ENCODE results near the gene RPLP1. TPM values are rescaled to one million over a fixed set of nuclear protein-coding genes. Genes with fewer than 3 reads are reported as not detected.

RPLP1 gene
- total and polyA plus RNA-seq, 11 donors: 487 to 1,852 (median 1,259) TPM

DNA sequence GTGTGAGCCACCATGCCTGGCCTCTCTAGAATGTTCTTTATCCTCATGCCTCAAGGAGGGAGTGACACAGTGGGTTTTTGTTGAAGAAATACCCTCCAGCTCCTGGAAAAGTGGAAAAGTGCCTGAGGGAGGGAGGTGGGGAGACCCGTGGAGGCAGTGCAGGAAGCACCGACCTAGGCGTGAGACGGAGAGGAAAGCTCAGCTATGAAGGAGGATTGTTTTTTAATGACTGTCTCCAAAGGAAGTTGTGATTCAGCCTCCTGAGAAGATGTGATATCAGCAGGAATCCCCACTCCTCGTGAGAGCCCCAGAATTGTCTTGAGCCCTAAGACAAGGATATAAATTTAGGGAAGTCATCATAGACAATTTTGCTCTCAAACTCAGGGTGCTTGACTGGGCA lies 21.7 kb downstream of the RPLP1 start:
- H3K27ac ChIP-seq: no peak overlapping the region
- H3K4me3 ChIP-seq: no peak overlapping the region
- DNase-seq (no peak), ATAC-seq (no peak)
- no peak for TF ChIP-seq POLR2A (IDR thresholded peaks at IDR 0.05)
- TF ChIP-seq CTCF (IDR thresholded peaks at IDR 0.05): no peak
- no peaks in the 10 kb centered on the region for H3K27me3 ChIP-seq
- intact Hi-C loops (cut with DNase I): loop anchor here in 6 of 10 donors (10.0 kb wide), 4 partner anchors 251 to 1341 kb away; partner anchors contain the start of gene TLE3 (in 4 of the 6)
- H3K36me3 ChIP-seq: no peaks in the 10 kb centered on the region
- WGBS, 4 donors: 44 to 63% (median 57%) methylated on average over 5 of the region's 5 CpGs
- peaks cover 0 to under 1% (median 0%) of the 10 kb centered on the region in 12 donors for H3K4me1 ChIP-seq
- H3K9me3 ChIP-seq: no peaks in the 10 kb centered on the region

DNA sequence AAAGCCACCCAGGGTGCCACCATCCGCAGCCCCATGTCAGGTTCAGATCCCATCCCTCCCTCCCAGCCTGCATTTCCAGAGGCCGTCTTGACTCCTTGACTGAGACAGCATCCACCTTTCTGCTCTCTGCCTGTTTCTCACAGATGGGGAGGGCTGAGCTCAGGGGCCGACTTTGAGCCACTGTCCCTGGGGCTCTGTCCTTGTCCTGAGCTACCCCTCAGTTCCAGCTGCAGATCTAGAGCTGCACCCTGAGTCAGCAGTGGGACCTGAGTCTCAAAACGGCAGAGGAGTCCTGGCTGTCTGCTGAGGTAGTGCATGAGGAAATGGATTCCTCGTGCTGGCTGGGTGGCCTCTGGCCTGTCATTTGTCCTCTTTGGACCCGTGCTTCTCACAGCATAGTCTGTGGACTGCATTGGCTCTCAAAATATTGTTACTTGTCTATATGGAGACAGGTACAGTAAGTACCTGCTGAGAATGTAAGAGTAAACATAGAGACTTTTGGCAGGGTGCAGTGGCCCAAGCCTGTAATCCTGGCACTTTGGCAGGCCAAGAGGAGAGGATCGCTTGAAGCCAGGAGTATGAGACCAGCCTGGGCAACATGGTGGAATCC lies 22.3 kb downstream of the RPLP1 start:
- H3K9me3 ChIP-seq: peaks cover 0 to 5% (median 0%) of the 10 kb centered on the region in 12 donors
- no peak overlapping the region for H3K4me3 ChIP-seq
- H3K27ac ChIP-seq: no peak overlapping the region
- no peaks in the 10 kb centered on the region for H3K4me1 ChIP-seq
- no peaks in the 10 kb centered on the region for H3K36me3 ChIP-seq
- ATAC-seq (no peak), DNase-seq (no peak)
- H3K27me3 ChIP-seq: no peaks in the 10 kb centered on the region
- TF ChIP-seq POLR2A (IDR thresholded peaks at IDR 0.05) (no peak), CTCF (IDR thresholded peaks at IDR 0.05) (peak in 1 of 12 donors; percentile 2)
- WGBS, 4 donors: 74 to 79% (median 76%) methylated on average over 5 to 7 of the region's 7 CpGs
- intact Hi-C loops (cut with DNase I): loop anchor here (1.0 to 10.0 kb wide), 13 partner anchors 102 to 1340 kb away; partner anchors contain the start of gene TLE3 (in 4 of the 10)

DNA sequence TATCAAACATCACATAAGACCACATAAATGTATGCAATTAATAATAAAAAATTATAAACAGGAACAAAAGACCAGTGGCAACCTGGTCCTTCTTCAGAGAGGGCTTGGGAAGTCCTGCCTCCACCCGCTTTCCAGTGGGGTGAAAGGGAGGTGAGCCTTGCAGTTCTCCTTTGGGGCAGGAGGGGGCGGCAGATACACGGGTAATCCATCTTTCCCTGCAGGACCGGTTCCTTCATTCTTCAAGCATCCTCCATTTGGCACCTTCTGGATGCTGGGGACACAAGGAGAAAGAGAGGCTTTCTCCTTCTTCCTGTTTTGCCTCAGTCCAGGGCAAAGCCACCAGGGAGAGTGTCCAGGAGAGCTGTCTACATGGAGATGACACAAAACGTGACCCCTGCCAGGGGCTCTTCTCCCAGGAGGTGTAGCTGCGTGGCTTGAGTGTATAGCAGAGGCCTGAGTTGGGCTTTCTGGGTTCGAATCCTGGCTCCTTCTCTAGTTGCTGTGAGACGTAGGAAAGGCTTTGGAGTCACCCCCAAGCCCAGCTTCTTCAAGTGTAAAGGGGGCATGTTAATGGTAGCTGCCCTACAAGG lies 23.2 kb downstream of the RPLP1 start:
- no peaks in the 10 kb centered on the region for H3K27me3 ChIP-seq
- no peak for TF ChIP-seq POLR2A (IDR thresholded peaks at IDR 0.05)
- peak; percentile 84 to 95 (median 90) for TF ChIP-seq CTCF (IDR thresholded peaks at IDR 0.05)
- no peaks in the 10 kb centered on the region for H3K36me3 ChIP-seq
- no peaks in the 10 kb centered on the region for H3K4me1 ChIP-seq
- ATAC-seq: peak; percentile 49 to 86 (median 75)
- peak; percentile 66 to 82 (median 69) for DNase-seq
- peaks cover 0 to 9% (median 0%) of the 10 kb centered on the region in 12 donors for H3K9me3 ChIP-seq
- H3K4me3 ChIP-seq: no peak overlapping the region
- H3K27ac ChIP-seq: no peak overlapping the region
- intact Hi-C loops (cut with DNase I): loop anchor here (1.0 to 10.0 kb wide), 13 partner anchors 101 to 1339 kb away; partner anchors contain the start of gene TLE3 (in 4 of the 10)
- 34 to 43% (median 37%) methylated on average over 8 of the region's 8 CpGs for WGBS, 4 donors

- no peak for TF ChIP-seq POLR2A (IDR thresholded peaks at IDR 0.05)
- no peak for TF ChIP-seq CTCF (IDR thresholded peaks at IDR 0.05)
- Histone ChIP-seq H3K36me3 (no peaks in the 10 kb centered on the region), H3K4me3 (no peak overlapping the region), H3K27ac (no peak overlapping the region), H3K4me1 (no peaks in the 10 kb centered on the region), H3K9me3 (peaks cover 0 to 9% (median 0%) of the 10 kb centered on the region in 12 donors), H3K27me3 (no peaks in the 10 kb centered on the region)
- no peak for ATAC-seq
- intact Hi-C loops (cut with DNase I): loop anchor here (5.0 to 10.0 kb wide), 12 partner anchors 100 to 1338 kb away; partner anchors contain the start of gene TLE3 (in 4 of the 10)
- WGBS, 4 donors: 77 to 85% (median 81%) methylated on average over 9 of the region's 9 CpGs
- DNase-seq: no peak
Measured at GRCh38 chr15:69476704-69477473, 24.3 kb downstream of the RPLP1 start.

Data from heart left ventricle (tissue), 16 donors.